Body of pancreas (tissue), 4 donors: ENCODE results near the gene ANKRD49. TPM values are rescaled to one million over a fixed set of nuclear protein-coding genes. Genes with fewer than 3 reads are reported as not detected.

ENCODE experiments used
- ATAC-seq: fragments of 150-250 bp; one replicate; pipeline ENCODE4 v1.9.1; 2016
- DNase-seq, 4 donors: peaks; one replicate each; pipeline ENCODE4 v3.0.0-alpha.2; 2019
- H3K27ac ChIP-seq, 4 donors: fragments of 200-600 bp; sonication (generic); 1 replicate in 3 of 4; 2 replicates in 1 of 4; pipeline versions ENCODE4 v1.5.1 to v1.6.1; 2016 to 2019; ENCODE audit warnings: mild to moderate bottlenecking in 1 of 4, mixed read lengths in 1 of 4, moderate library complexity in 1 of 4
- H3K27me3 ChIP-seq, 2 donors: fragments of 200-600 bp; sonication (generic); one replicate each; pipeline ENCODE4 v1.6.0; 2016; ENCODE audit warnings: mild to moderate bottlenecking in 1 of 2
- H3K36me3 ChIP-seq, 2 donors: fragments of 200-600 bp; sonication (generic); replicated peaks in 1 of 2; 2 replicates each; pipeline ENCODE4 v1.5.1; 2016; ENCODE audit warnings: low read depth in 2 of 2; ENCODE audit not compliant: insufficient read depth in 1 of 2
- H3K4me1 ChIP-seq: fragments of 200-600 bp; sonication (generic); one replicate; pipeline ENCODE4 v1.6.0; 2016
- H3K4me3 ChIP-seq, 2 donors: fragments of 200-600 bp; sonication (generic); 1 replicate in 1 of 2; 2 replicates in 1 of 2; pipeline ENCODE4 v1.5.1; 2016 to 2019
- H3K9me3 ChIP-seq, 3 donors: fragments of 200-600 bp; sonication (generic); 1 replicate in 2 of 3; 2 replicates in 1 of 3; pipeline ENCODE4 v1.5.1; 2016
- CTCF ChIP-seq, 7 experiments: fragments of 450-650 bp in 4 of 7; fragments of 200-600 bp in 3 of 7; sonication (generic) in 3 of 7; IDR thresholded peaks; one replicate each; pipeline ENCODE4 v1.5.1; 2016 to 2019; ENCODE audit warnings: antibody characterized with exemption in 7 of 7
- POLR2A ChIP-seq, 3 donors: fragments of 450-650 bp; IDR thresholded peaks; one replicate each; pipeline ENCODE4 v1.6.1; 2016; ENCODE audit warnings: antibody characterized with exemption in 3 of 3, mild to moderate bottlenecking in 2 of 3
- WGBS, 2 donors: methylation state at CpG; one replicate each; pipeline ENCODE4 v1.1.5; 2017; 5-methylcytosine and 5-hydroxymethylcytosine counted together
- intact Hi-C: fragments of 100-400 bp; cut with DNase I; formaldehyde crosslinking; loops from one replicate; pipeline ENCODE4 v1.15.1; 2023
- total RNA-seq, 2 donors: library from RNA; depleted of rRNA; stranded (reverse); fragments of >200 nt; gene quantifications; one replicate each; pipeline ENCODE4 v1.1.0, GENCODE V29; 2016

The ANKRD49 gene, protein sequence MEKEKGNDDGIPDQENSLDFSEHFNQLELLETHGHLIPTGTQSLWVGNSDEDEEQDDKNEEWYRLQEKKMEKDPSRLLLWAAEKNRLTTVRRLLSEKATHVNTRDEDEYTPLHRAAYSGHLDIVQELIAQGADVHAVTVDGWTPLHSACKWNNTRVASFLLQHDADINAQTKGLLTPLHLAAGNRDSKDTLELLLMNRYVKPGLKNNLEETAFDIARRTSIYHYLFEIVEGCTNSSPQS
- 10 to 100 TPM; 12.5 to 13.5 TPM for total RNA-seq

- WGBS, 2 donors: 0 to 1% methylated on average over 49 to 55 of the region's 55 CpGs
- TF ChIP-seq POLR2A (IDR thresholded peaks at IDR 0.05): peak; percentile 61 to 81 (median 81)
- peak in 1 of 7 experiments; percentile 1 for TF ChIP-seq CTCF (IDR thresholded peaks at IDR 0.05)
- H3K4me1 ChIP-seq: peaks cover 21% of the 10 kb centered on the region
- no peaks in the 10 kb centered on the region for H3K27me3 ChIP-seq
- peak within 1 kb of the TSS; percentile 58 to 81 for H3K4me3 ChIP-seq
- DNase-seq (peak; percentile 97 to 99 (median 98)), ATAC-seq (peak; percentile 100)
- peak within 1 kb of the TSS; percentile 56 to 85 (median 71) for H3K27ac ChIP-seq
- peaks cover 4 to 11% of the 10 kb centered on the region in 2 donors for H3K36me3 ChIP-seq
- H3K9me3 ChIP-seq: no peaks in the 10 kb centered on the region
- intact Hi-C loops: no loop called here
Measured at GRCh38 chr11:94493281-94494125, at the start of gene ANKRD49, which contains the start of gene MRE11. TSS of gene ANKRD49 (plus strand) at chr11:94493984. CDS start at chr11:94496694, 2,710 bp downstream. TSS of gene MRE11 (minus strand) at chr11:94493844. CDS start at chr11:94492801, 1,043 bp downstream.

DNA sequence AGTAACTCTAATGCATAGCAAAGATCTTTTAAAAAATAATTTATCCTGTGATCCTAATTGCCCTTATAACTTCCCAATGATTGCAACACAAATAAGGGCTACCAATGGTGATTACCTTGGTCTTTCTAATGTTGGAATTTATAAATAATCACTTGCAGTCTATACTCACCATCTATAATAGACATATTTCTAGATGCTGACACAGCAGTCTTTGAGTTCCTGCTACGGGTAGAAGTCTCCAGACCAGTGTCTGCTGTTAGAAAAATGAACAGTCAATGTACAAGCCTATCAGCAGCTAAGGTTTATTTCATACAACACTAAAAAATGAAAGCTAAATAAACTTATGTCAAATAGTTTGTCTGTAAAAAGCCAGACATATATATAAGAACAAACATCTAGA is 48.1 kb upstream of the ANKRD49 start:
- TF ChIP-seq POLR2A (IDR thresholded peaks at IDR 0.05): no peak
- TF ChIP-seq CTCF (IDR thresholded peaks at IDR 0.05): no peak
- Histone ChIP-seq H3K4me1 (peaks cover 9% of the 10 kb centered on the region), H3K27me3 (no peaks in the 10 kb centered on the region), H3K36me3 (peaks cover 0 to 7% of the 10 kb centered on the region in 2 donors), H3K9me3 (no peaks in the 10 kb centered on the region), H3K4me3 (no peak overlapping the region), H3K27ac (no peak overlapping the region)
- ATAC-seq: no peak
- intact Hi-C loops: no loop called here
- no peak for DNase-seq
- 90 to 94% methylated on average over 1 of the region's 1 CpG for WGBS, 2 donors

- ATAC-seq (no peak), DNase-seq (no peak)
- no peak for TF ChIP-seq CTCF (IDR thresholded peaks at IDR 0.05)
- no peak for TF ChIP-seq POLR2A (IDR thresholded peaks at IDR 0.05)
- peaks cover 9% of the 10 kb centered on the region for H3K4me1 ChIP-seq
- WGBS, 2 donors: 85 to 95% methylated on average over 4 of the region's 4 CpGs
- peaks cover 0 to 4% of the 10 kb centered on the region in 2 donors for H3K36me3 ChIP-seq
- no peak overlapping the region for H3K27ac ChIP-seq
- no peaks in the 10 kb centered on the region for H3K9me3 ChIP-seq
- intact Hi-C loops: no loop called here
- H3K4me3 ChIP-seq: no peak overlapping the region
- H3K27me3 ChIP-seq: no peaks in the 10 kb centered on the region
Measured at GRCh38 chr11:94447149-94447548, 46.6 kb upstream of the ANKRD49 start.

DNA sequence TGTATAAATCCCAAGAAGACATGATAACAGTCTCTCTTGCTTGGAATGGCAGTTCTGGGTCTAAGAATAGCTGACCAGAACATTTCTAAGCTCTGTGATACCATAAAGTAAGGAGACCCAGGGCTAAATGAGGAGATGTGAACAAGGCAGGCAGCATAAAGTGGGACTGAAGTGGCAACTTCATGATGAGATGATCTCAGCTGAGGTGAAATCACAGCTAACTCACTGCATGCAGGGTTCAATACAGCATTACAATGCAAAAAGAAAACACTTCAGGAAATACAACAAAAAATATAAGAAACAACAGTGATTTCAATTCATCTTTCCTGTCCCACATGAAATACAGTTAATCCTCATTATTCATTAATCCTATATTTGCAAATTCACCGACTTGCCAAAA is 44.8 kb upstream of the ANKRD49 start:
- no peaks in the 10 kb centered on the region for H3K9me3 ChIP-seq
- H3K4me1 ChIP-seq: peaks cover 9% of the 10 kb centered on the region
- H3K36me3 ChIP-seq: peaks cover 0 to 4% of the 10 kb centered on the region in 2 donors
- no peak overlapping the region for H3K27ac ChIP-seq
- ATAC-seq (no peak), DNase-seq (no peak)
- intact Hi-C loops: no loop called here
- WGBS, 2 donors: 27 to 30% methylated on average over 1 of the region's 1 CpG
- no peaks in the 10 kb centered on the region for H3K27me3 ChIP-seq
- TF ChIP-seq POLR2A (IDR thresholded peaks at IDR 0.05) (no peak), CTCF (IDR thresholded peaks at IDR 0.05) (no peak)
- no peak overlapping the region for H3K4me3 ChIP-seq
